Left lung (tissue), 10 donors: ENCODE results near the gene METAP1. TPM values are rescaled to one million over a fixed set of nuclear protein-coding genes. Genes with fewer than 3 reads are reported as not detected.
"Not testable (repeated sequence)": the region's sequence is repeated elsewhere in the genome, so short reads cannot be mapped to it uniquely, and the experiment has no call there.

Source experiments
- ATAC-seq: fragments of 200-7000 bp; cut with Tn5 transposase; one replicate; pipeline ENCODE4 v1.9.1; 2020; ENCODE audit warnings: moderate library complexity
- DNase-seq, 4 donors: peaks; one replicate each; pipeline ENCODE4 v3.0.0-alpha.2; 2013 to 2020
- H3K27ac ChIP-seq, 2 donors: fragments of 200-600 bp; sonication (generic) in 1 of 2; one replicate each; pipeline versions ENCODE4 v1.5.0 to v1.8.0; 2020 to 2021
- H3K27me3 ChIP-seq, 2 donors: fragments of 200-600 bp; sonication (generic) in 1 of 2; one replicate each; pipeline versions ENCODE4 v1.5.0 to v1.8.0; 2020 to 2021
- H3K36me3 ChIP-seq, 2 donors: fragments of 200-600 bp; sonication (generic) in 1 of 2; one replicate each; pipeline versions ENCODE4 v1.5.0 to v1.8.0; 2020 to 2021
- H3K4me1 ChIP-seq, 2 donors: fragments of 200-600 bp; one replicate each; pipeline ENCODE4 v1.8.0; 2021
- H3K4me3 ChIP-seq, 2 donors: fragments of 200-600 bp; sonication (generic) in 1 of 2; one replicate each; pipeline versions ENCODE4 v1.5.0 to v1.8.0; 2020 to 2021; ENCODE audit warnings: mild to moderate bottlenecking in 1 of 2
- H3K9me3 ChIP-seq, 2 donors: fragments of 200-600 bp; sonication (generic) in 1 of 2; one replicate each; pipeline versions ENCODE4 v1.5.0 to v1.8.0; 2020 to 2021
- CTCF ChIP-seq, 2 donors: fragments of 200-600 bp; sonication (generic) in 1 of 2; IDR thresholded peaks; one replicate each; pipeline versions ENCODE4 v1.5.0 to v1.8.0; 2021; ENCODE audit warnings: antibody characterized with exemption in 2 of 2
- intact Hi-C, 2 donors: fragments of 100-400 bp; cut with DNase I; formaldehyde crosslinking; loops; one replicate each; pipeline versions ENCODE4 v1.11.2 to v1.14.2; 2022
- polyA plus RNA-seq, 6 donors: library from polyadenylated mRNA; unstranded; fragments of 120-200 nt; gene quantifications; one replicate each; pipeline ENCODE4 v1.2.1, GENCODE V29; 2013; ENCODE audit not compliant: insufficient read length in 6 of 6
- total RNA-seq, 2 donors: library from RNA; stranded (reverse); fragmentation: NEBNext Ultra II Directional; extraction: Animal tissue kit (Norgen Biotek cat#: 25700); gene quantifications; one replicate each; pipeline ENCODE4 v1.2.1, GENCODE V29; 2021
- donor health status: DM: no; HTN: yes; CAD: no.
- donor health status: DM: no; HTN: no; CAD: no.

METAP1 gene
- total and polyA plus RNA-seq, 8 donors = 31.5 to 73.1 (median 61.5) TPM

GRCh38 chr4:99011910-99012309 is 16.4 kb downstream of the METAP1 start:
- Histone ChIP-seq H3K27ac (no peak overlapping the region), H3K4me3 (no peak overlapping the region), H3K27me3 (no peaks in the 10 kb centered on the region), H3K36me3 (no peaks in the 10 kb centered on the region), H3K9me3 (peaks cover 0 to 11% of the 10 kb centered on the region in 2 donors), H3K4me1 (no peaks in the 10 kb centered on the region)
- no peak for ATAC-seq
- intact Hi-C loops = no loop called here
- DNase-seq = no peak
- no peak for TF ChIP-seq CTCF (IDR thresholded peaks at IDR 0.05)

- Histone ChIP-seq H3K4me1 (no peaks in the 10 kb centered on the region), H3K4me3 (no peak overlapping the region), H3K36me3 (no peaks in the 10 kb centered on the region), H3K27ac (no peak overlapping the region), H3K9me3 (peaks cover 0 to 11% of the 10 kb centered on the region in 2 donors), H3K27me3 (no peaks in the 10 kb centered on the region)
- TF ChIP-seq CTCF (IDR thresholded peaks at IDR 0.05) = no peak
- ATAC-seq (peak; percentile 24), DNase-seq (no peak)
- intact Hi-C loops = no loop called here
These were observed 17.9 kb downstream of the METAP1 start for GRCh38 chr4:99013402-99013843.

- H3K36me3 ChIP-seq = no peaks in the 10 kb centered on the region
- no peak for TF ChIP-seq CTCF (IDR thresholded peaks at IDR 0.05)
- peaks cover 0 to 11% of the 10 kb centered on the region in 2 donors for H3K9me3 ChIP-seq
- DNase-seq (no peak), ATAC-seq (no peak)
- H3K4me1 ChIP-seq = no peaks in the 10 kb centered on the region
- no peak overlapping the region for H3K4me3 ChIP-seq
- H3K27me3 ChIP-seq = no peaks in the 10 kb centered on the region
- no peak overlapping the region for H3K27ac ChIP-seq
- intact Hi-C loops = no loop called here
These were observed 18.5 kb downstream of the METAP1 start for GRCh38 chr4:99013884-99014523.

GRCh38 chr4:99021386-99021785 is 25.9 kb downstream of the METAP1 start:
- DNase-seq = no peak

GRCh38 chr4:99022566-99022965 is 27.0 kb downstream of the METAP1 start:
- no peak overlapping the region for H3K4me3 ChIP-seq
- H3K27me3 ChIP-seq = no peaks in the 10 kb centered on the region
- no peak for ATAC-seq
- H3K36me3 ChIP-seq = peaks cover 0 to 4% of the 10 kb centered on the region in 2 donors
- H3K4me1 ChIP-seq = no peaks in the 10 kb centered on the region
- intact Hi-C loops = no loop called here
- no peak for DNase-seq
- TF ChIP-seq CTCF (IDR thresholded peaks at IDR 0.05) = no peak
- peaks cover 0 to 16% of the 10 kb centered on the region in 2 donors for H3K9me3 ChIP-seq
- H3K27ac ChIP-seq = no peak overlapping the region

More at GRCh38 chr4:99021386-99021785, 25.9 kb downstream of the METAP1 start:
- H3K4me3 ChIP-seq = no peak overlapping the region
- no peaks in the 10 kb centered on the region for H3K27me3 ChIP-seq
- ATAC-seq = no peak
- peaks cover 0 to 16% of the 10 kb centered on the region in 2 donors for H3K9me3 ChIP-seq
- intact Hi-C loops = no loop called here
- no peak for TF ChIP-seq CTCF (IDR thresholded peaks at IDR 0.05)
- H3K4me1 ChIP-seq = no peaks in the 10 kb centered on the region
- H3K27ac ChIP-seq = no peak overlapping the region
- H3K36me3 ChIP-seq = peaks cover 0 to 4% of the 10 kb centered on the region in 2 donors

- intact Hi-C loops, H3K4me3 ChIP-seq, H3K27ac ChIP-seq, H3K4me1 ChIP-seq, H3K27me3 ChIP-seq, H3K36me3 ChIP-seq, DNase-seq: not testable (repeated sequence)
- H3K9me3 ChIP-seq = peaks cover 0 to 16% of the 10 kb centered on the region in 2 donors
- peak; percentile 25 for ATAC-seq
These were observed 28.3 kb downstream of the METAP1 start for GRCh38 chr4:99023800-99024251.
